GM18907 (cell line): Measurements from ENCODE around the gene MLC1.

Experiments used
- ATAC-seq: cut with Tn5 transposase; IDR thresholded peaks from one replicate; pipeline ENCODE4 v1.9.1; 2021; ENCODE audit warnings: mild to moderate bottlenecking, moderate library complexity; ENCODE audit not compliant: unreplicated experiment

The MLC1 gene

GRCh38 chr22:50016988-50017700 is 68.1 kb downstream of the MLC1 start:
- no peak for ATAC-seq

- ATAC-seq = no peak
Measured at GRCh38 chr22:50016308-50016987, 68.8 kb downstream of the MLC1 start.

DNA sequence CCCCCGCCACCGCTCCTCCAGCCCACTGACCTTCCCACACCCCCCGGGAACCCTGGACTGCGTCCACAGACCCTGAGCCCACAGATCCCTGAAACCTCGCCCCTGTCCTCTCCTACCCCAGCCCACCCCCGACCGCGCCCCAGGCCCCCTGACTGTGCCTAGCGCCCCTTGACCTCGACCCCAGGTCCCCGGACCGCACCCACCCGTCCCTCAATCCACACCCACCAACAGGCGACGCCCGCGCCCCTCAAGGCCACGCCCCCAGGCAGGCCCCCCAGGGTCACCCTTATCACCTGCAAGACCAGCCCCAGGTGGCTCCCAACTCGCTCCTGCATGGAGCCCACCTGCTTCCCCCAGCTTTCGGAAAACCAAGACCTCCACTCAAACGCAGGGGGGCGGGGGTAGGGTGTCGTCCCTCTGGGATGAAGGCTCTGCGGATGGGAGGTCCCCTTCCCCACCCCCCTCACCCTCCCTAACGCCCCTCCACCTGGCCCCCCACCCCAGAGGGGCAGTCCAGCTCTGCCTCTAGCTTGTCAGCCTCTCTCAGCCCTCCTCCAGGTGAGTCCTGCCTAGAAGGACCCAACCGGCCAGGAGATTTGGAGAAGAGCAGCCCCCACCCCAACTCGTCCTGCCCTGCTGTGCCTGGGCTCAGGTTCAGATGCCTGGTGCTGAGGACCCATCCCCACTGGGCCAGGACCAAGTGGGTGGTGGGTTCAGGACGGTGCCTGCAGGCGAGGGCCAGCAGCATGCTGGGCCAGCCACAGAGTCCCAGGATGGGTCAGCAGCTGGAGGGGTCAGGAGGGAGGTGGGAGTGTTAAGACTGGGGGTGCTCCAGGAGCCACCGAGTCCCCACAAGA is 69.5 kb downstream of the MLC1 start:
- ATAC-seq = no peak

- no peak for ATAC-seq
Measured at GRCh38 chr22:50014655-50015401, 70.4 kb downstream of the MLC1 start.

DNA sequence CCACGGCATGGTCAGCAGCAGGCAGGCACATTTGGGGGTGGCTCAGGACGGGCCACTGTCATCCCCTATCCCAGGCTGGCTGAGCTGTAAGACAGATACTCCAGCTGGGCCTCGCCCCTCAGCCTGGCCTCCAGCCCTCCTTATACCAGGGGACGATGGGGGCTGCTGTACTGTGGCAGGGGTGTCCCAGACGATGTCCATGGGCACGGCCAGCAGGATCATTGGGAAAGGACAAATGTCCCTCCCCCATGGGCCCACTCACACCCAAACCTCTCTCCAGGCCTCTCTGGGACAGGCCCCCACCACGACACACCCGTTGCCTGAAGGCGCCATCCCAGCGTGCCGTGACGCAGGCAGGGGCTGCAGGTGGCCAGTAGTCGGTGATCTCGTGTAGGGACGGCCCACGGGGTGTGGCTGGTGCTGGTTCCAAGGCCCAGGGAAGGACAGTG is 71.1 kb downstream of the MLC1 start:
- no peak for ATAC-seq

GRCh38 chr22:50012211-50013181 is 72.7 kb downstream of the MLC1 start, which contains the start of gene IL17REL:
Gene IL17REL (minus strand): TSS chr22:50012765. CDS start chr22:50012646, 119 bp downstream.
- ATAC-seq = no peak

- no peak for ATAC-seq
Measured at GRCh38 chr22:50011447-50012210, 73.6 kb downstream of the MLC1 start.

DNA sequence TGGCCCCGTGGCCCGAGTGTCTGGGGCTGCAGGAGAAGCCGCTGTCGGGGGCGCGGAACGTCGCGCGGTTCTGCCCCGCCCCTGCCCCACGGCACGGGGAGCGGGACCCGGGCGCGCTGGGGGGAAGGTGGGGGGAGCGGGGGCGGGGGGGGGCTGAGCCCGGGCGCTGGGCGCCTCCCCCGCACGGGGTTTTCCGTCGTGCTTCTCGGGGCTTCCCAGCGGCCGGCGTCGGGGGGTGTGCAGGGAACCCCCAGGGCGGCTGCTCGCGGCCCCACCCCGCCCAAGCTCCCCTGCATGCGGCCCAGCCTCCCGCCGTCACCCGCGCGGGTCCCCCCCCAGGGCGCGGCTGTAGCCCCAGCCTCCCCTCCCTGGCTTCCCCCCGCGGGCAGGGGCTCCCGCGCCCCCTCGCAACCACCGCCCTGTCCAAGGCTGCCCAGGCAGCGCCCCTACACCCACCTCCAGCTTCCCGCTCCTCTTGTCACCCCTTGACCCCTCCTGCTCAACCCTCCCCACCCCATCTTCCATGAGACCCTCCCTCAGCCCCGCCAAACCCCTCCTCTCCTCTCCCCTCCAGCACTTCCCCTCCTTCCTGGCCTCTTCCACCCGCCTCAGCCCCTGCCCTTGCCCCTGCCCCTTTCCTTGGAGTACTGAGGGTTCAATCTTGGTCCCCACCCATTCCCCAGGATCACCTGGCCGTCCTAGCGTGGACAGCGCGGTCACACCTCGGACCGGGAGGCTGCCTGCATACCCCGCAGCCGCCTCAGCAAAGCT is 74.4 kb downstream of the MLC1 start:
- ATAC-seq = no peak

GRCh38 chr22:50009765-50010675 is 75.2 kb downstream of the MLC1 start:
- no peak for ATAC-seq
